ENCODE measurements around the gene SLAMF9.

DNA sequence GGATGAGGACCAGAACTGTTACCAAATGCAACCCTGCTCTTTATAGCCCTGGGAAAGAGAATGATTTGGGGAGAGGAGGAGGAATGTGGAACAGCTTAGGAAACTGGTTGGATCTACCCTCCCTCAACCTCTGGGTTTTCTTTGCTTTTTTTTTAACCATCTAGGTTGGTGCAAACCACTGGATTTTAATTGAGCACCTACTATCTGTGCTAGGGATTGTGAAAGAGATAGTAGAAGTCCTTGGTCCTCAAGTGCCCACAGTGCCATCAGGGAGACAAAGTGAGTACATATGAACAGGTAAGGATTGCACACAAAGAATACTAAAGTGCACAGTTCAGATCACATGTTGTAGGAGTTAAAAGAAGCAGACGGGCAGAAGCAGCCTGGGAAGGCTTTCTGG is 33.4 kb downstream of the SLAMF9 start:
- TF ChIP-seq ZNF274 (IDR thresholded peaks at IDR 0.05; ENCODE audit: low read depth, low read length): no peak
- TF ChIP-seq SUZ12 (IDR thresholded peaks at IDR 0.05; ENCODE audit: extremely low read depth, insufficient read depth, insufficient read length): no peak
- no peak for TF ChIP-seq YY1 (IDR thresholded peaks at IDR 0.05; ENCODE audit: insufficient read depth, insufficient read length)
